T-helper 2 cell treated with Interferon-gamma antibody and Interleukin-4, amounts not matched to agents 5 μg/mL and 100 μg/mL, for 36 hours (primary cell): ENCODE results near the gene NRG3.
"Not testable (repeated sequence)": the region's sequence is repeated elsewhere in the genome, so short reads cannot be mapped to it uniquely, and the experiment has no call there.

Experiments used
- DNase-seq: peaks from one replicate; pipeline ENCODE4 v3.0.0; 2021; ENCODE audit warnings: low spot score
- H3K27ac Mint-ChIP-seq: one replicate; pipeline ENCODE4 v1.8.0; 2021; ENCODE audit warnings: mild to moderate bottlenecking, mixed read lengths
- H3K27me3 Mint-ChIP-seq: one replicate; pipeline ENCODE4 v1.8.0; 2021; ENCODE audit warnings: low read depth, mixed read lengths
- H3K36me3 Mint-ChIP-seq: one replicate; pipeline ENCODE4 v1.8.0; 2021; ENCODE audit warnings: low read depth, mixed read lengths
- H3K4me1 Mint-ChIP-seq: one replicate; pipeline ENCODE4 v1.8.0; 2021; ENCODE audit warnings: low read depth, mixed read lengths
- H3K4me3 Mint-ChIP-seq: one replicate; pipeline ENCODE4 v1.8.0; 2022; ENCODE audit warnings: mild to moderate bottlenecking, moderate library complexity, mixed read lengths
- H3K9me3 Mint-ChIP-seq: one replicate; pipeline ENCODE4 v1.8.0; 2021; ENCODE audit warnings: mixed read lengths

Gene NRG3

GRCh38 chr10:82934947-82935346 is 1060.0 kb downstream of the NRG3 start:
- Mint-ChIP-seq H3K4me1 (no peaks in the 10 kb centered on the region), H3K27me3 (no peaks in the 10 kb centered on the region), H3K4me3 (no peak overlapping the region), H3K9me3 (peaks cover 10% of the 10 kb centered on the region), H3K27ac (no peak overlapping the region), H3K36me3 (no peaks in the 10 kb centered on the region)
- no peak for DNase-seq

- Mint-ChIP-seq H3K27me3 (no peaks in the 10 kb centered on the region), H3K4me1 (no peaks in the 10 kb centered on the region), H3K9me3 (peaks cover 2% of the 10 kb centered on the region), H3K4me3 (no peak overlapping the region), H3K36me3 (no peaks in the 10 kb centered on the region), H3K27ac (no peak overlapping the region)
- DNase-seq, result no peak
Measured at GRCh38 chr10:82938331-82938730, 1063.3 kb downstream of the NRG3 start.

- no peaks in the 10 kb centered on the region for H3K4me1 Mint-ChIP-seq
- no peaks in the 10 kb centered on the region for H3K27me3 Mint-ChIP-seq
- H3K27ac Mint-ChIP-seq, result no peak overlapping the region
- H3K4me3 Mint-ChIP-seq, result no peak overlapping the region
- H3K36me3 Mint-ChIP-seq, result no peaks in the 10 kb centered on the region
- DNase-seq, result no peak
- peaks cover 4% of the 10 kb centered on the region for H3K9me3 Mint-ChIP-seq
Measured at GRCh38 chr10:82942286-82943099, 1067.5 kb downstream of the NRG3 start.

- Mint-ChIP-seq H3K36me3 (no peaks in the 10 kb centered on the region), H3K27ac (no peak overlapping the region), H3K9me3 (peaks cover 4% of the 10 kb centered on the region), H3K27me3 (no peaks in the 10 kb centered on the region), H3K4me3 (no peak overlapping the region), H3K4me1 (no peaks in the 10 kb centered on the region)
- DNase-seq, result no peak
Measured at GRCh38 chr10:82943142-82943541, 1068.1 kb downstream of the NRG3 start.

- DNase-seq, result no peak
- Mint-ChIP-seq H3K9me3 (peaks cover 10% of the 10 kb centered on the region), H3K27me3 (no peaks in the 10 kb centered on the region), H3K4me3 (no peak overlapping the region), H3K4me1 (no peaks in the 10 kb centered on the region), H3K36me3 (no peaks in the 10 kb centered on the region), H3K27ac (no peak overlapping the region)
Measured at GRCh38 chr10:82949816-82950575, 1075.0 kb downstream of the NRG3 start.

- Mint-ChIP-seq H3K36me3 (no peaks in the 10 kb centered on the region), H3K4me3 (no peak overlapping the region), H3K9me3 (peaks cover 10% of the 10 kb centered on the region), H3K4me1 (no peaks in the 10 kb centered on the region), H3K27ac (no peak overlapping the region), H3K27me3 (no peaks in the 10 kb centered on the region)
- DNase-seq, result no peak
Measured at GRCh38 chr10:82953331-82953730, 1078.3 kb downstream of the NRG3 start.

- H3K36me3 Mint-ChIP-seq, result no peaks in the 10 kb centered on the region
- no peaks in the 10 kb centered on the region for H3K27me3 Mint-ChIP-seq
- H3K4me1 Mint-ChIP-seq, result no peaks in the 10 kb centered on the region
- DNase-seq, result no peak
- H3K27ac Mint-ChIP-seq, result no peak overlapping the region
- H3K4me3 Mint-ChIP-seq, result no peak overlapping the region
- H3K9me3 Mint-ChIP-seq, result peaks cover 10% of the 10 kb centered on the region
Measured at GRCh38 chr10:82953909-82954308, 1078.9 kb downstream of the NRG3 start.

GRCh38 chr10:82960421-82961060 is 1085.5 kb downstream of the NRG3 start:
- not testable (repeated sequence) for H3K27ac Mint-ChIP-seq, H3K27me3 Mint-ChIP-seq, H3K36me3 Mint-ChIP-seq, H3K4me3 Mint-ChIP-seq, H3K4me1 Mint-ChIP-seq, H3K9me3 Mint-ChIP-seq, DNase-seq

- DNase-seq, result no peak
- Mint-ChIP-seq H3K9me3 (no peaks in the 10 kb centered on the region), H3K4me3 (no peak overlapping the region), H3K36me3 (no peaks in the 10 kb centered on the region), H3K4me1 (no peaks in the 10 kb centered on the region), H3K27ac (no peak overlapping the region), H3K27me3 (no peaks in the 10 kb centered on the region)
Measured at GRCh38 chr10:82961864-82962263, 1086.9 kb downstream of the NRG3 start.

GRCh38 chr10:82966130-82966529 is 1091.1 kb downstream of the NRG3 start:
- H3K36me3 Mint-ChIP-seq, result no peaks in the 10 kb centered on the region
- no peaks in the 10 kb centered on the region for H3K27me3 Mint-ChIP-seq
- no peak overlapping the region for H3K27ac Mint-ChIP-seq
- H3K4me1 Mint-ChIP-seq, result no peaks in the 10 kb centered on the region
- DNase-seq, result no peak
- no peaks in the 10 kb centered on the region for H3K9me3 Mint-ChIP-seq
- no peak overlapping the region for H3K4me3 Mint-ChIP-seq

GRCh38 chr10:82968533-82968932 is 1093.5 kb downstream of the NRG3 start:
- no peaks in the 10 kb centered on the region for H3K36me3 Mint-ChIP-seq

GRCh38 chr10:82969405-82969804 is 1094.4 kb downstream of the NRG3 start:
- no peak for DNase-seq
- H3K4me1 Mint-ChIP-seq, result no peaks in the 10 kb centered on the region
- no peak overlapping the region for H3K4me3 Mint-ChIP-seq
- H3K9me3 Mint-ChIP-seq, result no peaks in the 10 kb centered on the region
- no peaks in the 10 kb centered on the region for H3K27me3 Mint-ChIP-seq
- H3K27ac Mint-ChIP-seq, result no peak overlapping the region
- no peaks in the 10 kb centered on the region for H3K36me3 Mint-ChIP-seq

More at GRCh38 chr10:82968533-82968932, 1093.5 kb downstream of the NRG3 start:
- Mint-ChIP-seq H3K9me3 (no peaks in the 10 kb centered on the region), H3K27me3 (no peaks in the 10 kb centered on the region), H3K4me1 (no peaks in the 10 kb centered on the region), H3K27ac (no peak overlapping the region), H3K4me3 (no peak overlapping the region)
- DNase-seq, result no peak

GRCh38 chr10:82980321-82980720 is 1105.3 kb downstream of the NRG3 start:
- Mint-ChIP-seq H3K4me3 (no peak overlapping the region), H3K27ac (no peak overlapping the region), H3K36me3 (no peaks in the 10 kb centered on the region), H3K4me1 (no peaks in the 10 kb centered on the region), H3K9me3 (peaks cover 12% of the 10 kb centered on the region), H3K27me3 (no peaks in the 10 kb centered on the region)
- no peak for DNase-seq

GRCh38 chr10:82981137-82981723 is 1106.2 kb downstream of the NRG3 start:
- DNase-seq, result no peak
- H3K4me3 Mint-ChIP-seq, result no peak overlapping the region
- H3K27ac Mint-ChIP-seq, result no peak overlapping the region
- peaks cover 12% of the 10 kb centered on the region for H3K9me3 Mint-ChIP-seq
- no peaks in the 10 kb centered on the region for H3K27me3 Mint-ChIP-seq
- H3K4me1 Mint-ChIP-seq, result no peaks in the 10 kb centered on the region
- no peaks in the 10 kb centered on the region for H3K36me3 Mint-ChIP-seq
